ENCODE data around the gene SORBS2.

DNA sequence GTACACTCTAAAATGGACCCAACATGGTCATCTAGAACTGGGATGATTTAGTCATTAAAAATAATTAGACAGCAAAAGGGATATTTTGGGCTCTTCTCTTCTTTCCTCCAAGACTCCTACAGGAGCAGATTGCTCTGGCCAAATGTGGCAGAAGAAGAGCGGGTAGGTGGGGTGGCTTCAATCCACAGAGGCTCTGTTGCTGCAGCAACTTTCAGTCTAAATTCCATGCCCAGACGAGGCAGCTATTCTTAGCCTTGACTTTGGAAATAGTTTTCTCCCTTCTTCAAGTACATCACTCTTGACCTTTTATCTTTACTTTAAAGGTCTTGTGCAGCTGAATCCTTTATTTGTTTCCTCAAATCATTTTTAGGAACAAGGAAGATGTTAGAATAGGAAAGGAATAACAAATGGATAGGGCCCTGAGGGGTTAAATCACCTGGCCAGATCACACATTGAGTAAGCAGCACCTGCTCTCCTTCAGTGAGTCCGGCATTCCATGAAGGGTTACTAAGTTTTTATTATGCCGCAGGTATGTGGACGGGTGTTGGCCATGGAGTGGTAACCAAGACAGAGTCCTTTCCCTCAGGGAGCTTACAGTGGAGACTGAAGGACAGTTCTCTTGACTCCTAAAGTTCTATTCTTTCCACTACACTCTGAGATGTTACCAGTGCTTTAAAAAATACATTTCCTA lies 19.3 kb upstream of the SORBS2 start:
- TF ChIP-seq, protein P1, sequence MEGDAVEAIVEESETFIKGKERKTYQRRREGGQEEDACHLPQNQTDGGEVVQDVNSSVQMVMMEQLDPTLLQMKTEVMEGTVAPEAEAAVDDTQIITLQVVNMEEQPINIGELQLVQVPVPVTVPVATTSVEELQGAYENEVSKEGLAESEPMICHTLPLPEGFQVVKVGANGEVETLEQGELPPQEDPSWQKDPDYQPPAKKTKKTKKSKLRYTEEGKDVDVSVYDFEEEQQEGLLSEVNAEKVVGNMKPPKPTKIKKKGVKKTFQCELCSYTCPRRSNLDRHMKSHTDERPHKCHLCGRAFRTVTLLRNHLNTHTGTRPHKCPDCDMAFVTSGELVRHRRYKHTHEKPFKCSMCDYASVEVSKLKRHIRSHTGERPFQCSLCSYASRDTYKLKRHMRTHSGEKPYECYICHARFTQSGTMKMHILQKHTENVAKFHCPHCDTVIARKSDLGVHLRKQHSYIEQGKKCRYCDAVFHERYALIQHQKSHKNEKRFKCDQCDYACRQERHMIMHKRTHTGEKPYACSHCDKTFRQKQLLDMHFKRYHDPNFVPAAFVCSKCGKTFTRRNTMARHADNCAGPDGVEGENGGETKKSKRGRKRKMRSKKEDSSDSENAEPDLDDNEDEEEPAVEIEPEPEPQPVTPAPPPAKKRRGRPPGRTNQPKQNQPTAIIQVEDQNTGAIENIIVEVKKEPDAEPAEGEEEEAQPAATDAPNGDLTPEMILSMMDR (conservative IDR thresholded peaks at IDR 0.05 in 1 of 2, IDR thresholded peaks at IDR 0.05 in 1 of 2; ENCODE audit: low read depth in 1 of 2, low read length in 2 of 2) = no peak
- TF ChIP-seq EZH2 (IDR thresholded peaks at IDR 0.05; ENCODE audit: low read length, missing control alignments) = no peak

Data from fibroblast of lung (primary cell).